DOHH2 (cell line): ENCODE data around the gene CXCR1.
"Not testable (repeated sequence)": the region's sequence is repeated elsewhere in the genome, so short reads cannot be mapped to it uniquely, and the experiment has no call there.

Source experiments
- H3F3A ChIP-seq: fragments of 200-600 bp; sonication (generic), shearing (Covaris generic); 2 replicates; pipeline ENCODE4 v1.6.0; 2016; ENCODE audit warnings: antibody characterized with exemption, mild to moderate bottlenecking; ENCODE audit not compliant: control insufficient read depth, insufficient read depth
- H3K27ac ChIP-seq: fragments of 200-600 bp; sonication (generic); 2 replicates; pipeline ENCODE4 v1.5.1; 2014; ENCODE audit warnings: low read depth, mild to moderate bottlenecking, low read length, moderate library complexity
- H3K27me3 ChIP-seq: fragments of 200-600 bp; sonication (generic); 2 replicates; pipeline ENCODE4 v1.6.1; 2014; ENCODE audit warnings: mild to moderate bottlenecking, low read length, mixed read lengths; ENCODE audit not compliant: control insufficient read depth
- H3K36me3 ChIP-seq: fragments of 200-600 bp; sonication (generic); 2 replicates; pipeline ENCODE4 v1.6.1; 2014; ENCODE audit warnings: mild to moderate bottlenecking, low read length, moderate library complexity, mixed read lengths; ENCODE audit not compliant: control insufficient read depth
- H3K4me1 ChIP-seq: fragments of 200-600 bp; sonication (generic); 2 replicates; pipeline ENCODE4 v1.6.1; 2014; ENCODE audit warnings: mild to moderate bottlenecking, low read length, mixed read lengths; ENCODE audit not compliant: control insufficient read depth
- H3K4me2 ChIP-seq: fragments of 200-600 bp; sonication (generic); 2 replicates; pipeline ENCODE4 v1.6.0; 2014; ENCODE audit warnings: mild to moderate bottlenecking, low read length, moderate library complexity
- H3K4me3 ChIP-seq: fragments of 200-600 bp; sonication (generic); 2 replicates; pipeline ENCODE4 v1.5.1; 2014; ENCODE audit warnings: mild to moderate bottlenecking, low read length, mixed read lengths
- H3K79me2 ChIP-seq: fragments of 200-600 bp; sonication (generic); 2 replicates; pipeline ENCODE4 v1.6.1; 2014; ENCODE audit warnings: mild to moderate bottlenecking, low read length, mixed read lengths; ENCODE audit not compliant: control insufficient read depth
- H3K9me2 ChIP-seq: fragments of 200-600 bp; sonication (generic); replicated peaks from 2 replicates; pipeline ENCODE4 v1.6.1; 2014; ENCODE audit warnings: mild to moderate bottlenecking, low read length, mixed read lengths; ENCODE audit not compliant: control insufficient read depth
- H3K9me3 ChIP-seq: fragments of 200-600 bp; sonication (generic); 2 replicates; pipeline ENCODE4 v1.6.1; 2014; ENCODE audit warnings: antibody characterized with exemption, low read length, mixed read lengths; ENCODE audit not compliant: control insufficient read depth, insufficient read depth
- H4K20me1 ChIP-seq: fragments of 200-600 bp; sonication (generic); 2 replicates; pipeline ENCODE4 v1.6.0; 2014; ENCODE audit warnings: low read depth, mild to moderate bottlenecking, antibody characterized with exemption, low read length, moderate library complexity; ENCODE audit not compliant: control insufficient read depth, insufficient read depth
- CTCF ChIP-seq: fragments of 200-600 bp; sonication (generic); IDR thresholded peaks from one replicate; pipeline ENCODE4 v1.5.1; 2014; ENCODE audit warnings: antibody characterized with exemption, mild to moderate bottlenecking, low read depth, low read length; ENCODE audit not compliant: poor library complexity, severe bottlenecking
- EZH2phosphoT487 ChIP-seq: fragments of 200-600 bp; sonication (generic); IDR thresholded peaks from 2 replicates; pipeline ENCODE4 v1.6.1; 2017; ENCODE audit warnings: borderline replicate concordance, mild to moderate bottlenecking, antibody characterized with exemption, low read length, moderate library complexity, mixed read lengths

The CXCR1 gene

GRCh38 chr2:218125095-218125494 is 41.7 kb downstream of the CXCR1 start:
- H3K4me3 ChIP-seq = no peak overlapping the region
- TF ChIP-seq EZH2phosphoT487 (no peak), CTCF (no peak)
- H3K79me2 ChIP-seq = no peaks in the 10 kb centered on the region
- H3K27ac ChIP-seq = no peak overlapping the region
- no peaks in the 10 kb centered on the region for H3K36me3 ChIP-seq
- no peaks in the 10 kb centered on the region for H3F3A ChIP-seq
- H3K9me2 ChIP-seq = no peaks in the 10 kb centered on the region
- no peaks in the 10 kb centered on the region for H4K20me1 ChIP-seq
- H3K9me3 ChIP-seq = no peaks in the 10 kb centered on the region
- no peak overlapping the region for H3K4me2 ChIP-seq
- H3K27me3 ChIP-seq = peaks cover 7% of the 10 kb centered on the region
- H3K4me1 ChIP-seq = no peaks in the 10 kb centered on the region

- Histone ChIP-seq H4K20me1 (no peaks in the 10 kb centered on the region), H3K9me3 (no peaks in the 10 kb centered on the region), H3K9me2 (no peaks in the 10 kb centered on the region), H3K79me2 (no peaks in the 10 kb centered on the region), H3K4me3 (no peak overlapping the region), H3K4me1 (no peaks in the 10 kb centered on the region), H3K36me3 (no peaks in the 10 kb centered on the region), H3K27me3 (peaks cover 7% of the 10 kb centered on the region), H3K4me2 (no peak overlapping the region), H3K27ac (no peak overlapping the region), H3F3A (no peaks in the 10 kb centered on the region)
- TF ChIP-seq EZH2phosphoT487 = no peak
- no peak for TF ChIP-seq CTCF
Observed at GRCh38 chr2:218123986-218124385, 42.8 kb downstream of the CXCR1 start.

- H3K79me2 ChIP-seq, H3K27ac ChIP-seq, H3K4me3 ChIP-seq, H3K9me3 ChIP-seq, H3K27me3 ChIP-seq, H3K4me2 ChIP-seq, H3K4me1 ChIP-seq, H3K9me2 ChIP-seq, H4K20me1 ChIP-seq, H3F3A ChIP-seq, H3K36me3 ChIP-seq: not testable (repeated sequence)
Observed at GRCh38 chr2:218122286-218122685, 44.5 kb downstream of the CXCR1 start.

- not testable (repeated sequence) for H3K27me3 ChIP-seq, H3K9me2 ChIP-seq, H3K36me3 ChIP-seq, H3F3A ChIP-seq, H3K4me1 ChIP-seq, H3K4me3 ChIP-seq, H3K9me3 ChIP-seq, H3K79me2 ChIP-seq, H3K27ac ChIP-seq, H4K20me1 ChIP-seq, H3K4me2 ChIP-seq
Observed at GRCh38 chr2:218121789-218122188, 45.0 kb downstream of the CXCR1 start.
